HG03342 (cell line): ENCODE measurements around the gene CSRP3.

Source experiments
- ATAC-seq: cut with Tn5 transposase; IDR thresholded peaks from one replicate; pipeline ENCODE4 v1.9.1; 2021; ENCODE audit warnings: mild to moderate bottlenecking, moderate library complexity; ENCODE audit not compliant: unreplicated experiment

Gene CSRP3

GRCh38 chr11:19134004-19134403, 67.8 kb downstream of the CSRP3 start:
- ATAC-seq, result no peak
